ENCODE data around the gene FILIP1.

- no peak for TF ChIP-seq CTCF (conservative IDR thresholded peaks at IDR 0.05; ENCODE audit: low read depth, low read length)
- TF ChIP-seq SMC3 (IDR thresholded peaks at IDR 0.05; ENCODE audit: low read depth, low read length): no peak
- no peak for TF ChIP-seq USF2 (IDR thresholded peaks at IDR 0.05; ENCODE audit: low read depth, low read length)
- no peak for TF ChIP-seq CEBPB (IDR thresholded peaks at IDR 0.05; ENCODE audit: low read depth, low read length)
- no peak for TF ChIP-seq MAZ (IDR thresholded peaks at IDR 0.05; ENCODE audit: borderline replicate concordance, low read depth, low read length)
- no peak for TF ChIP-seq POLR2A (IDR thresholded peaks at IDR 0.05; ENCODE audit: low read depth, low read length)
- no peak for TF ChIP-seq NFE2L2 (IDR thresholded peaks at IDR 0.05; ENCODE audit: low read depth, low read length)
- no peak for TF ChIP-seq RCOR1 (IDR thresholded peaks at IDR 0.05; ENCODE audit: insufficient replicate concordance, low read length)
- no peak for TF ChIP-seq RAD21 (IDR thresholded peaks at IDR 0.05; ENCODE audit: low read length)
- TF ChIP-seq RFX5 (IDR thresholded peaks at IDR 0.05; ENCODE audit: low read depth, low read length): no peak
Measured at GRCh38 chr6:75272145-75272840, 221.3 kb downstream of the FILIP1 start.

Measured in IMR-90 (cell line).